ENCODE data around the gene BCL2L13. TPM values are rescaled to one million over a fixed set of nuclear protein-coding genes. Genes with fewer than 3 reads are reported as not detected.

The BCL2L13 gene
- total RNA-seq, 1 experiment from 2014 or later: 38.1 TPM

DNA sequence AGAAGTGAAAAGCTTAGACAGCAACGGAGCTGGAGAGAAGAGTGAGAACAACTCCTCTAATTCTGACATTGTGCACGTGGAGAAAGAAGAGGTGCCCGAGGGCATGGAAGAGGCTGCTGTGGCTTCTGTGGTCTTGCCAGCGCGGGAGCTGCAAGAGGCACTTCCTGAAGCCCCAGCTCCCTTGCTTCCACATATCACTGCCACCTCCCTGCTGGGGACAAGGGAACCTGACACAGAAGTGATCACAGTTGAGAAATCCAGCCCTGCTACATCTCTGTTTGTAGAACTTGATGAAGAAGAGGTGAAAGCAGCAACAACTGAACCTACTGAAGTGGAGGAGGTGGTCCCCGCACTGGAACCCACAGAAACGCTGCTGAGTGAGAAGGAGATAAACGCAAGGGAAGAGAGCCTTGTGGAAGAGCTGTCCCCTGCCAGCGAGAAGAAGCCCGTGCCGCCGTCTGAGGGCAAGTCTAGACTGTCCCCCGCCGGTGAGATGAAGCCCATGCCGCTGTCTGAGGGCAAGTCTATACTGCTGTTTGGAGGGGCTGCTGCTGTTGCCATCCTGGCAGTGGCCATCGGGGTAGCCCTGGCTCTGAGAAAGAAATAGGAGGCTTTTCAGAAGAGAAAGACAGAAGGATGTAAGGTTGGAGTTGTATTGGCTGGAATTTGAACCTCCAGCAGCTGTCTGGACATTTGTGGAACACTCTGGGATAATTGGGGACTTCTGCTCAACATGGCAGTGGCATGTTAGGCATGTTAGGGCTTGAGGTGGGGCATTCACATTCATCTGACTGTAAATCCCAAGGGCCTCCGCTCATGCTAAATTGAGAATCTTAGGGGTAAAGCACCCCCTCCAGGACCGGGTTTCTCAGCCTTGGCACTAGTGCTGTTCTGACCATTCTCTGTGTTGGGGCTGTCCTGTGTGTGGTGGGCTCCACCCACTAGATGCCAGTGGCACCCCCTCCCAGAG, 88.7 kb downstream of the BCL2L13 start:
- TF ChIP-seq AR (CRISPR knock-in tag; IDR thresholded peaks at IDR 0.05) (no peak), MXD4 (CRISPR knock-in tag; IDR thresholded peaks at IDR 0.05; ENCODE audit: borderline replicate concordance) (no peak), KAT7 (CRISPR knock-in tag; IDR thresholded peaks at IDR 0.05; ENCODE audit: borderline replicate concordance) (no peak), CREM (CRISPR knock-in tag; IDR thresholded peaks at IDR 0.05) (no peak)
- Mint-ChIP-seq H3K4me3 (no peak overlapping the region), H3K27ac (peak overlapping the region; percentile 46; the same call in 1 of the 2 replicates), H3K9me3 (no peaks in the 10 kb centered on the region), H3K36me3 (peaks cover 25% of the 10 kb centered on the region), H3K4me1 (no peaks in the 10 kb centered on the region), H3K27me3 (ENCODE audit: low read depth) (no peaks in the 10 kb centered on the region)
- POLR2A ChIA-PET: interaction anchor here (0.5 kb wide), 1 partner anchor 31 kb away, joined by 3 read pairs; no protein-coding TSS in a partner anchor
- DNase-seq (ENCODE audit: low spot score) (no peak), ATAC-seq (peak; percentile 80)
- CTCF ChIA-PET: interaction anchor here (0.5 to 2.4 kb wide), 7 partner anchors 16 to 652 kb away, joined by 3 to 12 read pairs (median 3); no protein-coding TSS in a partner anchor

- Mint-ChIP-seq H3K9me3 (no peaks in the 10 kb centered on the region), H3K4me3 (no peak overlapping the region), H3K4me1 (no peaks in the 10 kb centered on the region), H3K27me3 (ENCODE audit: low read depth) (no peaks in the 10 kb centered on the region), H3K36me3 (peaks cover 25% of the 10 kb centered on the region), H3K27ac (no peak overlapping the region)
- ATAC-seq (no peak), DNase-seq (ENCODE audit: low spot score) (no peak)
- CTCF ChIA-PET: no interaction called here
- POLR2A ChIA-PET: interaction anchor here (0.7 kb wide), 1 partner anchor 650 kb away, joined by 4 read pairs; no protein-coding TSS in a partner anchor
- TF ChIP-seq ZNF232 (CRISPR knock-in tag; IDR thresholded peaks at IDR 0.05) (no peak), EMX1 (CRISPR knock-in tag; IDR thresholded peaks at IDR 0.05) (no peak), TEAD4 (CRISPR knock-in tag; IDR thresholded peaks at IDR 0.05) (no peak), GRHL2 (CRISPR knock-in tag; IDR thresholded peaks at IDR 0.05; ENCODE audit: insufficient replicate concordance, severe bottlenecking) (no peak), ZNF281 (CRISPR knock-in tag; IDR thresholded peaks at IDR 0.05) (no peak), CTCF (IDR thresholded peaks at IDR 0.05) (no peak), OVOL2 (CRISPR knock-in tag; IDR thresholded peaks at IDR 0.05; ENCODE audit: borderline replicate concordance) (no peak), HMGA2 (CRISPR knock-in tag; IDR thresholded peaks at IDR 0.05) (no peak), RELA (CRISPR knock-in tag; IDR thresholded peaks at IDR 0.05; ENCODE audit: borderline replicate concordance) (no peak), ZBTB21 (CRISPR knock-in tag; IDR thresholded peaks at IDR 0.05; ENCODE audit: borderline replicate concordance) (no peak), SOX15 (CRISPR knock-in tag; IDR thresholded peaks at IDR 0.05) (no peak), FOXP4 (CRISPR knock-in tag; IDR thresholded peaks at IDR 0.05) (no peak), FOXK1 (CRISPR knock-in tag; IDR thresholded peaks at IDR 0.05) (no peak)
- TF ChIP-seq, protein P1, sequence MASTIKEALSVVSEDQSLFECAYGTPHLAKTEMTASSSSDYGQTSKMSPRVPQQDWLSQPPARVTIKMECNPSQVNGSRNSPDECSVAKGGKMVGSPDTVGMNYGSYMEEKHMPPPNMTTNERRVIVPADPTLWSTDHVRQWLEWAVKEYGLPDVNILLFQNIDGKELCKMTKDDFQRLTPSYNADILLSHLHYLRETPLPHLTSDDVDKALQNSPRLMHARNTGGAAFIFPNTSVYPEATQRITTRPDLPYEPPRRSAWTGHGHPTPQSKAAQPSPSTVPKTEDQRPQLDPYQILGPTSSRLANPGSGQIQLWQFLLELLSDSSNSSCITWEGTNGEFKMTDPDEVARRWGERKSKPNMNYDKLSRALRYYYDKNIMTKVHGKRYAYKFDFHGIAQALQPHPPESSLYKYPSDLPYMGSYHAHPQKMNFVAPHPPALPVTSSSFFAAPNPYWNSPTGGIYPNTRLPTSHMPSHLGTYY (CRISPR knock-in tag; IDR thresholded peaks at IDR 0.05): no peak
- TF ChIP-seq, protein P2, sequence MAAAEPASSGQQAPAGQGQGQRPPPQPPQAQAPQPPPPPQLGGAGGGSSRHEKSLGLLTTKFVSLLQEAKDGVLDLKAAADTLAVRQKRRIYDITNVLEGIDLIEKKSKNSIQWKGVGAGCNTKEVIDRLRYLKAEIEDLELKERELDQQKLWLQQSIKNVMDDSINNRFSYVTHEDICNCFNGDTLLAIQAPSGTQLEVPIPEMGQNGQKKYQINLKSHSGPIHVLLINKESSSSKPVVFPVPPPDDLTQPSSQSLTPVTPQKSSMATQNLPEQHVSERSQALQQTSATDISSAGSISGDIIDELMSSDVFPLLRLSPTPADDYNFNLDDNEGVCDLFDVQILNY (CRISPR knock-in tag; IDR thresholded peaks at IDR 0.05): no peak
- TF ChIP-seq, protein P3, sequence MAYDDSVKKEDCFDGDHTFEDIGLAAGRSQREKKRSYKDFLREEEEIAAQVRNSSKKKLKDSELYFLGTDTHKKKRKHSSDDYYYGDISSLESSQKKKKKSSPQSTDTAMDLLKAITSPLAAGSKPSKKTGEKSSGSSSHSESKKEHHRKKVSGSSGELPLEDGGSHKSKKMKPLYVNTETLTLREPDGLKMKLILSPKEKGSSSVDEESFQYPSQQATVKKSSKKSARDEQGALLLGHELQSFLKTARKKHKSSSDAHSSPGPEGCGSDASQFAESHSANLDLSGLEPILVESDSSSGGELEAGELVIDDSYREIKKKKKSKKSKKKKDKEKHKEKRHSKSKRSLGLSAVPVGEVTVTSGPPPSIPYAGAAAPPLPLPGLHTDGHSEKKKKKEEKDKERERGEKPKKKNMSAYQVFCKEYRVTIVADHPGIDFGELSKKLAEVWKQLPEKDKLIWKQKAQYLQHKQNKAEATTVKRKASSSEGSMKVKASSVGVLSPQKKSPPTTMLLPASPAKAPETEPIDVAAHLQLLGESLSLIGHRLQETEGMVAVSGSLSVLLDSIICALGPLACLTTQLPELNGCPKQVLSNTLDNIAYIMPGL (CRISPR knock-in tag; IDR thresholded peaks at IDR 0.05): no peak
Observed at GRCh38 chr22:17728786-17729185, 90.2 kb downstream of the BCL2L13 start.
